Stromal cell of bone marrow (primary cell): ENCODE data around the gene MTARC2.
"Not testable (repeated sequence)": the region's sequence is repeated elsewhere in the genome, so short reads cannot be mapped to it uniquely, and the experiment has no call there.

Source experiments
- DNase-seq: peaks from one replicate; pipeline ENCODE4 v3.0.0-alpha.2; 2012; ENCODE audit warnings: low read depth

MTARC2 gene

DNA sequence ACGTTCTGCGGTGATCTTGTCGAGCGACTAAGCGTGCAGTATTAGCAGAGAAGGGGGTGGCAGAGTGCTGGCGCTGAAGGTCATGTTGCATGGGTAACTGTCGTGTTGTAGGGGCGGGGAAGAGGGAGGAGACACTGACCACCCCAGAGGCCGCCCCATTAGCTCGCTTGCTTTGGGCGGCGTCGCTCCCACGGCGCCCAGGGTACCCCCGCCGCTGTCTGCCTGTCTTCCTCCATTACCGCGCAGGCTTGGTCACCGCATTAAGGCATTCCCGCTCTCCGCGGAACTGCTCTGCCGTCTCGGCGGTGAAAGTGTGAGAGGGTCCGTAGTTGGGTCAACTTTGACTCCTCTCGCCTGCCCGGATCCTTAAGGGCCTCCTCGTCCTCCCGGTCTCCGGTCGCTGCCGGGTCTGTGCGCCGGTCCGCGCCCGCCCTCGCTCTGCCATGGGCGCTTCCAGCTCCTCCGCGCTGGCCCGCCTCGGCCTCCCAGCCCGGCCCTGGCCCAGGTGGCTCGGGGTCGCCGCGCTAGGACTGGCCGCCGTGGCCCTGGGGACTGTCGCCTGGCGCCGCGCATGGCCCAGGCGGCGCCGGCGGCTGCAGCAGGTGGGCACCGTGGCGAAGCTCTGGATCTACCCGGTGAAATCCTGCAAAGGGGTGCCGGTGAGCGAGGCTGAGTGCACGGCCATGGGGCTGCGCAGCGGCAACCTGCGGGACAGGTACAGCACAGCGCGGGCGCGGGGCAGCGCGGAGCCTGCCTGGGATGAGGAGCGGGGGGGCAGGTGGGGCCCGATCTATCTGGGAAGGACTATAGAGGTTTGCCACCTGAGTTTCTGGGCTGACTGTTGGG, at the start of gene MTARC2:
MTARC2 (plus strand) TSS at position 234 of the 846 bp plus-strand sequence; CDS start at position 444, 210 bp downstream.
- peak; percentile 44 for DNase-seq

GRCh38 chr1:220698607-220699016, 49.5 kb upstream of the MTARC2 start:
- no peak for DNase-seq

DNA sequence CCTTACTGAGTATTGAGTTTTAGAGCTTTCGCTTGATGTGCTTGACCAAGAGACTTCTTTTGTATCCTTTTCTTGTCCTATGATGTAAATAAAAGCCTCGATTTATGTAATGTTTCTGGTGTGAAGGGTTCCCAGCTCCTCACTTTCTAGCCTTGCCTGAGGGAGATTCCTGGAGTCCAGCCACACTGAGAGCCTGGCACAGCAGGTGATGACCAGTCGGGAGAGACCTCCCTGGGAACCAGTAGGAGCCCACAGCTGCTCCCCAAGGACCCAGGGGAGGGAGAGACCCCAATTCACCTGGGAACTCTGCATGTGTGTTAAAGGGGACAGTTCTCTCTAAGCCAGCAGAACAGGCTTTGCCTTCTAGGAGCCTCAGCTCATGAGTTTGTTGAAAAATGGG, 49.1 kb upstream of the MTARC2 start:
- DNase-seq, result no peak

DNA sequence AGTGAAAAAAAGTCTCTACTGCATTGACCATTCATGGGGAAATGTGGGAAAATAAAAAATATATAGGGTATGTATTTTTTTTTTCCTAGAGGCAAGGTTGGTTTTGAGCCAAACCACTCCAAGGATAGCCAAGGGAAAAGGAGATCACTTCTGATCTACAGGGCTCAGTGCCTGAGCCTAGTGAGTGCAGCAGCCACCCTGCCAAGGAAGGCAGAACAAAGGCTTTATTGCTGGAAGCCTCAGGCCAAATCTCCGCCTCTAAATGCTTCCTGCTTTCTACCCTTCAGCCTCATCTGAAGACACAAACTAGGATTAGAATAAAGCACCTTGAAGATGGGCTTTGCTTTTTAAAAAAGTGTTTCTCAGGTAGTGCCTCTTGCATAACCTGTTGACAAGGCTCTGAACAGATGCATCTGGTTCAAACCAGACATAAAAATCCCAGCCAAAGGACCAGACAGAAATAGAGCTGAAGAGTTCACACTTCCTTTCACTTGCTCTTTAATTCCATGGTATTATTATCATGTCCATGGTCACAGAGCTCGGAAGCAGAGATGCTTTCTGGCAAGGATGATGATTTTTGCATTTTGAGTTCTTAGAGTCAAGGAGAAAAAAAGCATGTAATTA, 47.5 kb upstream of the MTARC2 start:
- DNase-seq, result no peak

DNA sequence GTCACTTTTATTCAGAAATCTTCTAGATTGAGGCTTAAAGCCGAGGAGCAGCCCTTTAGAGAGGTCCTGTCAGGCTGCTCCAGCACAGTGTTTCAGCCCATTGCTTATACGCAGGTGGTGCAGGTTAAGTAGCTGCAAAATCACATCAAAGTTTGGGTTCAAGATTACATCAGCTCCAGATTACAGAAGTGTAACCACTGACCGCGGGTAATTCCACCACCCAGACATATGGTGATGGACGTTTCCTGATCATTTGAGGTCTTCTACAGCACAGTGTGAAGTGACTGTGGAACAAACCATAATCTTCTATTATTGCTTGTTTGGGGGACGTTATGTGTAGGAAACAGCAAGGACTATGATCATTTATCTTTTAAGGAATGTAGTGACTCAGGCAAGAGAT, 46.1 kb upstream of the MTARC2 start:
- no peak for DNase-seq

DNA sequence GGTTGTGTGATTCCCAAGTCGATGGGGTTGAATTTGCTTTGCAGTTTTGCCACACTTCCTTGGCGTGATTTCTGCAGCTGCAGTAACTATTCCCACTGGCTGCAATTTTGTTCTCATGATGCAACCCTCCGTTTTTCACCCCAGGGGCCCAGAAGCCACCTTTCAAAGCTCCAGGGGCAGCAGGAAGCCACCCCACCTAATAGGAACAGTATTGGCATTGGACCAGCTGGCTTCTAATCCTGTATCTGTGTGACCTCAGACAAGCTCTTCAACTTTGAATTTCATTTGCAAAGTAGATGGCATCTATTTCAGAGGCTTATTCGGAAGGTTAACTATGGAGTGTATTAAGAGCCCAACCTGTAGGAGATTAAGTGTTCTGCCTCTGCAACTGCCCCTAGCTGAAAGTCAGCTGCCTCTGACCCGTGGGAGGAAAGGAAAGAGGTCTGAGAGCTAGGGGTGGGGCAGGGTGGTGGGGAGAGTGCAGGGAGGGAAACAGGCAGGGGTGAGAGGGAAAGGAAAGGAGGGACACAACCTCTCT, 45.3 kb upstream of the MTARC2 start:
- DNase-seq, result no peak

DNA sequence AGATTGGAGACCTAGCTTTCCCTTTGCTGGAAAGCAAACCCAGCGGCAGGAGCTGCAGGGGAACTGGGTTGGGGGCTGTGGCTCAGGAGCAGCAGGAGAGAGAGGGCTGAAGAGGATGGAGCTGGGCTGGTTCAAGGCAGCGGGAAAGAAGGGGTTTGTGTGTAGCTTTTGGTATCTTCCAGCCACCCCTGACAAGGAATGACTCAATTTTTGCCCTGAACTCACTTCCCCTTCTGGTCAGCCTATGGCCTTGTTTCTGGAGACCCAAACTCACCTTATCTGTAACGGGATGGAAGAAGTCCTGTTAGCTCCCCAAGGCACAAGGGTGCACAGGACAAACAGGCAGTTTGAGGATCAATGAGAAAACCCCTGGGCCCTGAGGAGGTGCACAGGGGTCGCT, 44.8 kb upstream of the MTARC2 start:
- no peak for DNase-seq

GRCh38 chr1:220705782-220706181, 42.3 kb upstream of the MTARC2 start:
- no peak for DNase-seq

DNA sequence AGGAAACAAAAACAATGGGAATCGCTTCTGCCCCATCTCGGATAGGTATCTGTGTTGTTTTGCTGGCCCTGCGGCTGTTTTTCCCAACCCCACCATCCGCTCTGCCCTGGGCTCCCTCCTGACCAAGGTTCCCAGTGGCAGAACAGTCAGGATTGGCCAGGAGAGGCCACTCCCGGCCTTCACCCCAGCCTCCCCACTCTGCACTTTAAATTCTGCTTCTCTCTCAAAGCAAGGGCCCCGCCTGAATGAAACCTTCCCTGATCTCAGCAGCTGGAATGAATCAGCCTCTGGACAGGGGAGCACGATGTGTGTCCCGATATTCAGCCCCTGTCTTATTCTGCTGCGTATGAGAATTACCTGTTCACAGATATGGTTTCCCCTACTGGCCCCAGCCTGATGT, 41.6 kb upstream of the MTARC2 start:
- DNase-seq, result no peak

- DNase-seq, result no peak
These were observed 41.0 kb upstream of the MTARC2 start for GRCh38 chr1:220707160-220707559.

GRCh38 chr1:220708244-220708643, 39.9 kb upstream of the MTARC2 start:
- DNase-seq, result no peak

DNA sequence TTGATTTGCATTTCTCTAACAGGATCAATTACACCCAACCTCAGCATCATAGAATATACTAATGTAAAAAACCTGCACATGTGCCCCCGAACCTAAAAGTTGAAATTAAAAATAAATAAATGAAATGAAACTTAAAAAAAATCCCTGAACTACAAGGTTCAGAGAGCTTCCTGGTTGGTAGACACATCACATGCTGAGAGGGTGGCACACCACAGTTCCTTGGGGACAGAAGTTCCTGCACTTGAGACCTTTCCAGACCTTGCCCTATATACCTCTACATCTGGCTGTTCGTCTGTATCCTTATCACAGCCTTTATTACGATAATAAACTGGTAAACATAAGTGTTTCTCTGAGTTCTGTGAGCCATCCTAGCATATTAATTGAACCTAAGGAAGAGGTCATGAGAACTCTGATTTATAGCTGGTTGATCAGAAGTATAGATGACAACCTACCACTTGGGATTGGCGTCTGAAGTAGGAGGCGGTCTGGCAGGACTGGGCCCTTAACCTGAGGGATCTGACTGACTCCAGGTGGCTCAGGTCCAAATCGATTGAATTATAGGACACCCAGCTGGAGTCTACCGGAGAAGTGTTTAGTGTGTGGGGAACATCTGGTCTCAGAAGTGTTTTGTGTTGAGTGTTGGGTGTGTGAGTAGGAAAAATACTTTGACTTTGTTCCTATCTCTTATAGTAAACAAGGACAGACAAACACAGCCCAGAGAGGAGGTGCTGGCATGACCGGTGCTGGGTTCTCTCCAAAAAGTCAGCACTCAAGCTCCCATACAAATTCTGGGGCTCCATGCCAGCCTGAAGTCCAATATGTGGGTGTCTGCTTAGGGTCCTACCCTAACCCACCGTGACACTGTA, 39.0 kb upstream of the MTARC2 start:
- DNase-seq, result no peak

DNA sequence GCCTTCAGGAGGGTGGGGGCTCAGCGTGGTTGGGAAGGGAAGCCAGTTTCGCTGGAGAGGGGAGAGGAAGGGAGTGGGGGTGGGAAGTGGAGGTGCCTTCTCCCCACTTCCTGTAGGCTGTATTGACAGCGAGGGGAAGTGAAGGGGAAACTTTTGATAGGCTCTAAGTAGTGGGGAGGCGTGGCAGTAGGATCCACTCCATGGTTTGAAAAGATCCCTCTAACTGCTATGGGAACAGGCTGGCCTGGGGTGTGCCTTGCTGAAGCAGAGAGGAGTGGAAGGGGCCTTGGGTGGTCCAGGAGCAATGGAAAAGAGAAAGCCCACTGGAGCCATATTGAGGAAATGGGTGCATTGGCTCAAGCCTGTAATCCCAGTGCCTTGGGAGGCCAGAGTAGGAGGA, 37.8 kb upstream of the MTARC2 start:
- DNase-seq, result no peak

- DNase-seq, result no peak
These were observed 36.9 kb upstream of the MTARC2 start for GRCh38 chr1:220711056-220711809.

DNA sequence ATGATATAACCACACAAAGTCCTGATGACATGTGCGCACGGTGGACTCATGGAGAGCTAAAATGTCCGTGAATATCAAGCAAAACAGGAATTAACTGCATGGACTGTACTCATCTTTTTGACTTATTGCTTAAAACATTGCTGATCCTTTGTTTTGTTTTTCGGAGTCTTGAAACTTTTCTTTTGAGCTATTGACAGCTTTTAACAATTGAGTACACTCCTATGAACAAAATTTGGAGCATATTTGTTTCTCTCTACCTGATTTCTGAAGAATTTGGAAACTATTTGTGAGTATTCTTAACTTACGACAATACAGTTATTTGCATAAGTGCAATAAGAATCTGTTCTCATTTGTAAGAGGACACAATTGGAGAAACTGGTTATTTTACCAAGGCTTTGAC, 32.1 kb upstream of the MTARC2 start:
- not testable (repeated sequence) for DNase-seq

DNA sequence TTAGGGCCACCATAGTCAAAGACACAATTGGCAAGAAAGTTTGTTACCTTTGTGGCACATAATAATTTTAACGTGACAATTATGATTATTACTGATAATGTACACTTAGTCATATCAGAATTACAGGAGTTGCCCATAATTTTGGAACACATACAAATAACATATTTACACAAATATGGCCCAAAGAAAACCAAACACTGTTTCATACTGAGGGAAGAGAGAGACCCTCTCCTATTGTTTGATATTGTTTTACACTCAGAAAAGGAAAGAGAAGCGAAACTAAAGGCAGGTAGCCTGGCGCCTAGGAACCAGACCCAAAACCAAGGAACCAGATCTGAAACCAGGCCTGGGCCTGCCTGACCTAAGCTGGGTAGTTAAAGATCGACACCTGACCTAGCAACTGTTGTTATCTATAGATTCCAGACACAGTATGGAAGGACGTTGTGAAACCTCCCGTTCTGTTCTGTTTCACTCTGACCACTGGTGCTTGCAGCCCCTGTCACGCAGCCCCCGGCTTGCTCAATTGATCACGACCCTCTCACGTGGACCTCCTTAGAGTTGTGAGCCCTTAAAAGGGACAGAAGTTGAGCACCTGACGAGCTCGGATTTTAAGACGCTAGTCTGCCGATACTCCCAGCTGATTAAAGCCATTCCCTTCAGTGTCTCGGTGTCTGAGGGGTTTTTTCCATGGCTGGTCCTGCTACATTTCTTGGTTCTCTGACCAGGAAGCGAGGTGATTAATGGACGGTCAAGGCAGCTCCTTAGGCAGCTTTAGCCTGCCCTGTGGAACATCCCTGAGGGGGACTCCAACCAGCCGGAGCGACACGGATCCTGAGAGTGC, 30.1 kb upstream of the MTARC2 start:
- DNase-seq, result no peak

- DNase-seq, result not testable (repeated sequence)
These were observed 26.9 kb upstream of the MTARC2 start for GRCh38 chr1:220721266-220721665.

DNA sequence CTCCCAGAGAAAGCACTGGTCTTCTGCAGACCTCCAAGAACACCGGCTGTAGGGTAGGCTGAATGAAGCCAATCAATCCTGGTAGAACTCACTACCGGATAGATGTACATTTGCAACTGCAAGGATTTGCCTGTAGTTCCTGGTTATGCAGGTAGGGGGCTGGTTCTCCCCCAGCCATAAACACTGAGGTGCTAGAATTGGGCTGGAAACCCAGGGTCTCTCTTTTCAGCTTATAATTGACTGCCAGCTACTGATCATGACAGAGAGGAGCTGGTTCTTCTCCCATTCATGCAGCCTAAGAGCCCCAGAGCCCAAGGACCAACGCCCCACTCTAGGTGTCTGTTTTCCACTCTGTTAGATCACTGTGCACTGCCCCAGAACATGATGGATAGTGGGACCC, 21.5 kb upstream of the MTARC2 start:
- DNase-seq, result no peak

GRCh38 chr1:220727519-220727918, 20.6 kb upstream of the MTARC2 start:
- DNase-seq, result no peak

DNA sequence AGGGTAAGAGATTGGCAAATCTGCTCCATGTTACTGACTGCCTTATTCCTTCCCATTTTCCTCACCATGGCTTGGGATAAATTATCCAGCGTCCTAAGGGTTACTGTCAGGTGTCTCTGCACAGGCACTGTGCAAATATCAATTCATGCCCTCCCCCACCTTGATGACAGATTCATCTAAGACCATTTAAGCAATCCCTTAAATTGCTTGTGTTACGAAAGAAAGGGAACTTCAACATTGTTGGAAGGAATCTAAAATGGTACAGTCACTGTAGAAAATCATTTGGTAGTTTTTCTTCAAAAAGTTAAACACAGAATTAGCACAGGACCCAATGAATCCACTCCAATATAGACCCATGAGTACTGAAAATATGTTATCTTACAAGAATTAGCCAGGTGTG, 17.6 kb upstream of the MTARC2 start:
- no peak for DNase-seq

DNA sequence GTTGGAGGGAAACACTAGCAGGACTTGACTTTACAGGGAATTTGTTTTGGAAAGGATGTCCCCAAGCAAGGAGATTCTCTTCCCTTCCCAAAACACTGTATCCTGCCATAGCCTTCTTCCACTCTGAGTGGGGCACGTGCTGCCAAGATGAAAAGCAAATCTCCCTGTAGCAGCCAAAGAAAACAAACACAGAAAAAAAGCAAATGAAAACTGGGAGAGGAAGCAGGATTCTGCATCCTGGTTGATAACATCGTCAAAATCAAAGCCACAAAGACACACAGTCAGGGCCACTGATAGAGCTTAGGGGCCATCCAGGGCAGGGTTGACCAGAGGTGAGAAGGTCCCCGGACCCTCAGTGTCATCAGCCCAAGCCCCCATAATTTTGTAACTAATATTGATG, 16.0 kb upstream of the MTARC2 start:
- no peak for DNase-seq
